ENCODE measurements around the gene SIM1. TPM values are rescaled to one million over a fixed set of nuclear protein-coding genes. Genes with fewer than 3 reads are reported as not detected.
A peak's percentile ranks its signal among the peaks of the same experiment; 100 is the strongest.

Gene SIM1
- total RNA-seq, 1 donor from 2014 or later = not detected

- H3K4me1 Mint-ChIP-seq (ENCODE audit: low read depth, unreplicated experiment) = peaks cover 1% of the 10 kb centered on the region
- H3K27me3 Mint-ChIP-seq (ENCODE audit: low read depth, unreplicated experiment) = no peaks in the 10 kb centered on the region
- no peak for DNase-seq (ENCODE audit: low read depth)
- no peak overlapping the region for H3K27ac ChIP-seq (ENCODE audit: low read depth, low read length)
- peak; percentile 55 for FAIRE-seq
- H3K9me3 Mint-ChIP-seq (ENCODE audit: unreplicated experiment) = no peaks in the 10 kb centered on the region
- H3K79me2 ChIP-seq (ENCODE audit: insufficient read depth, low read length) = no peaks in the 10 kb centered on the region
- no peaks in the 10 kb centered on the region for H4K20me1 ChIP-seq (ENCODE audit: insufficient read depth, low read length)
- no peaks in the 10 kb centered on the region for H3K36me3 ChIP-seq (ENCODE audit: insufficient read depth, low read length)
- TF ChIP-seq CTCF (IDR thresholded peaks at IDR 0.05; ENCODE audit: insufficient read depth, low read depth, low read length) = no peak
- TF ChIP-seq EZH2 (IDR thresholded peaks at IDR 0.05; ENCODE audit: insufficient read depth, low read length) = no peak
- no peaks in the 10 kb centered on the region for H3K36me3 Mint-ChIP-seq (ENCODE audit: low read depth, unreplicated experiment)
- H3K27me3 ChIP-seq (ENCODE audit: insufficient read depth, low read length) = no peaks in the 10 kb centered on the region
- H2AFZ ChIP-seq (ENCODE audit: low read depth, low read length) = no peak overlapping the region
- no peaks in the 10 kb centered on the region for H3K4me1 ChIP-seq (ENCODE audit: insufficient read depth, low read length)
- H3K9ac ChIP-seq (ENCODE audit: low read length) = no peak overlapping the region
- no peak overlapping the region for H3K4me3 Mint-ChIP-seq (ENCODE audit: unreplicated experiment)
- no peaks in the 10 kb centered on the region for H3K9me3 ChIP-seq (ENCODE audit: insufficient read depth, low read depth, low read length)
- no peak overlapping the region for H3K4me2 ChIP-seq (ENCODE audit: low read length)
- H3K4me3 ChIP-seq (ENCODE audit: insufficient read depth, low read depth, low read length) = no peak overlapping the region
- H3K27ac Mint-ChIP-seq (ENCODE audit: unreplicated experiment) = no peak overlapping the region
Measured at GRCh38 chr6:100381111-100381510, 83.6 kb downstream of the SIM1 start.

- Histone ChIP-seq H2AFZ (ENCODE audit: low read depth, low read length) (no peak overlapping the region), H3K27ac (ENCODE audit: low read depth, low read length) (no peak overlapping the region), H3K36me3 (ENCODE audit: insufficient read depth, low read length) (no peaks in the 10 kb centered on the region), H4K20me1 (ENCODE audit: insufficient read depth, low read length) (no peaks in the 10 kb centered on the region), H3K9me3 (ENCODE audit: insufficient read depth, low read depth, low read length) (no peaks in the 10 kb centered on the region), H3K79me2 (ENCODE audit: insufficient read depth, low read length) (no peaks in the 10 kb centered on the region), H3K9ac (ENCODE audit: low read length) (no peak overlapping the region), H3K4me3 (ENCODE audit: insufficient read depth, low read depth, low read length) (no peak overlapping the region), H3K4me2 (ENCODE audit: low read length) (no peak overlapping the region), H3K4me1 (ENCODE audit: insufficient read depth, low read length) (no peaks in the 10 kb centered on the region), H3K27me3 (ENCODE audit: insufficient read depth, low read length) (no peaks in the 10 kb centered on the region)
- H3K27ac Mint-ChIP-seq (ENCODE audit: unreplicated experiment) = no peak overlapping the region
- peaks cover 2% of the 10 kb centered on the region for H3K4me1 Mint-ChIP-seq (ENCODE audit: low read depth, unreplicated experiment)
- no peak for TF ChIP-seq EZH2 (IDR thresholded peaks at IDR 0.05; ENCODE audit: insufficient read depth, low read length)
- TF ChIP-seq CTCF (IDR thresholded peaks at IDR 0.05; ENCODE audit: insufficient read depth, low read depth, low read length) = no peak
- DNase-seq (ENCODE audit: low read depth) (no peak), FAIRE-seq (no peak)
- no peaks in the 10 kb centered on the region for H3K27me3 Mint-ChIP-seq (ENCODE audit: low read depth, unreplicated experiment)
- H3K36me3 Mint-ChIP-seq (ENCODE audit: low read depth, unreplicated experiment) = no peaks in the 10 kb centered on the region
- no peak overlapping the region for H3K4me3 Mint-ChIP-seq (ENCODE audit: unreplicated experiment)
- H3K9me3 Mint-ChIP-seq (ENCODE audit: unreplicated experiment) = no peaks in the 10 kb centered on the region
Measured at GRCh38 chr6:100379386-100379785, 85.3 kb downstream of the SIM1 start.

- Histone ChIP-seq H3K36me3 (ENCODE audit: insufficient read depth, low read length) (no peaks in the 10 kb centered on the region), H2AFZ (ENCODE audit: low read depth, low read length) (no peak overlapping the region), H3K27ac (ENCODE audit: low read depth, low read length) (no peak overlapping the region), H3K4me2 (ENCODE audit: low read length) (no peak overlapping the region), H3K79me2 (ENCODE audit: insufficient read depth, low read length) (no peaks in the 10 kb centered on the region), H4K20me1 (ENCODE audit: insufficient read depth, low read length) (no peaks in the 10 kb centered on the region), H3K9me3 (ENCODE audit: insufficient read depth, low read depth, low read length) (no peaks in the 10 kb centered on the region), H3K4me1 (ENCODE audit: insufficient read depth, low read length) (no peaks in the 10 kb centered on the region), H3K4me3 (ENCODE audit: insufficient read depth, low read depth, low read length) (no peak overlapping the region), H3K9ac (ENCODE audit: low read length) (no peak overlapping the region), H3K27me3 (ENCODE audit: insufficient read depth, low read length) (no peaks in the 10 kb centered on the region)
- Mint-ChIP-seq H3K27me3 (ENCODE audit: low read depth, unreplicated experiment) (no peaks in the 10 kb centered on the region), H3K4me3 (ENCODE audit: unreplicated experiment) (no peak overlapping the region), H3K4me1 (ENCODE audit: low read depth, unreplicated experiment) (peaks cover 2% of the 10 kb centered on the region), H3K36me3 (ENCODE audit: low read depth, unreplicated experiment) (no peaks in the 10 kb centered on the region), H3K9me3 (ENCODE audit: unreplicated experiment) (no peaks in the 10 kb centered on the region), H3K27ac (ENCODE audit: unreplicated experiment) (no peak overlapping the region)
- DNase-seq (ENCODE audit: low read depth) (no peak), FAIRE-seq (no peak)
- TF ChIP-seq EZH2 (IDR thresholded peaks at IDR 0.05; ENCODE audit: insufficient read depth, low read length) (no peak), CTCF (IDR thresholded peaks at IDR 0.05; ENCODE audit: insufficient read depth, low read depth, low read length) (no peak)
Measured at GRCh38 chr6:100378576-100378975, 86.1 kb downstream of the SIM1 start.

Measured in astrocyte (in vitro differentiated cells and primary cell).